ENCODE measurements around the gene DLG2.

GRCh38 chr11:84836371-84836770, 790.8 kb downstream of the DLG2 start:
- no peak for TF ChIP-seq POLR2A (IDR thresholded peaks at IDR 0.05)
- no peak for TF ChIP-seq CTCF (IDR thresholded peaks at IDR 0.05)

All from uterus (tissue), 2 donors.